ENCODE measurements around the gene PABPC1L.
A peak's percentile ranks its signal among the peaks of the same experiment; 100 is the strongest.

PABPC1L gene

GRCh38 chr20:44900231-44900854 is 9.5 kb upstream of the PABPC1L start:
- no peak for DNase-seq (ENCODE audit: low spot score)

GRCh38 chr20:44901974-44902373 is 7.9 kb upstream of the PABPC1L start:
- peak; percentile 56 for DNase-seq (ENCODE audit: low spot score)

GRCh38 chr20:44904377-44904776 is 5.5 kb upstream of the PABPC1L start:
- DNase-seq (ENCODE audit: low spot score): no peak

- DNase-seq (ENCODE audit: low spot score): no peak
Observed at GRCh38 chr20:44908987-44909871, 631 bp upstream of the PABPC1L start.

GRCh38 chr20:44910690-44911262 is 916 bp downstream of the PABPC1L start:
- DNase-seq (ENCODE audit: low spot score): no peak

- DNase-seq (ENCODE audit: low spot score): peak; percentile 22
Observed at GRCh38 chr20:44911264-44911921, 1.5 kb downstream of the PABPC1L start.

- DNase-seq (ENCODE audit: low spot score): no peak
Observed at GRCh38 chr20:44912189-44912588, 2.3 kb downstream of the PABPC1L start.

- DNase-seq (ENCODE audit: low spot score): no peak
Observed at GRCh38 chr20:44914924-44915323, 5.1 kb downstream of the PABPC1L start.

- no peak for DNase-seq (ENCODE audit: low spot score)
Observed at GRCh38 chr20:44916586-44916985, 6.7 kb downstream of the PABPC1L start.

- no peak for DNase-seq (ENCODE audit: low spot score)
Observed at GRCh38 chr20:44917399-44917798, 7.5 kb downstream of the PABPC1L start.

GRCh38 chr20:44918342-44918741 is 8.5 kb downstream of the PABPC1L start:
- no peak for DNase-seq (ENCODE audit: low spot score)

GRCh38 chr20:44918761-44919160 is 8.9 kb downstream of the PABPC1L start:
- DNase-seq (ENCODE audit: low spot score): no peak

- DNase-seq (ENCODE audit: low spot score): no peak
Observed at GRCh38 chr20:44921447-44921846, 11.6 kb downstream of the PABPC1L start.

- no peak for DNase-seq (ENCODE audit: low spot score)
Observed at GRCh38 chr20:44924541-44924940, 14.7 kb downstream of the PABPC1L start.

- DNase-seq (ENCODE audit: low spot score): no peak
Observed at GRCh38 chr20:44928595-44928994, 18.7 kb downstream of the PABPC1L start.

- no peak for DNase-seq (ENCODE audit: low spot score)
Observed at GRCh38 chr20:44930517-44931168, 20.8 kb downstream of the PABPC1L start.

- DNase-seq (ENCODE audit: low spot score): no peak
Observed at GRCh38 chr20:44931911-44932310, 22.1 kb downstream of the PABPC1L start.

GRCh38 chr20:44932916-44933315 is 23.1 kb downstream of the PABPC1L start:
- no peak for DNase-seq (ENCODE audit: low spot score)

- DNase-seq (ENCODE audit: low spot score): no peak
Observed at GRCh38 chr20:44936510-44936909, 26.6 kb downstream of the PABPC1L start.

- DNase-seq (ENCODE audit: low spot score): no peak
Observed at GRCh38 chr20:44938637-44939036, 28.8 kb downstream of the PABPC1L start.

- DNase-seq (ENCODE audit: low spot score): no peak
Observed at GRCh38 chr20:44941120-44941691, 31.3 kb downstream of the PABPC1L start.

Measured in AG08395 (cell line).